Astrocyte (in vitro differentiated cells and primary cell): Measurements from ENCODE around the gene CARD18.

Source experiments
- CTCF ChIP-seq: IDR thresholded peaks from 2 replicates; pipeline ENCODE4 v1.5.1; 2011; ENCODE audit warnings: low read depth, mild to moderate bottlenecking, inconsistent platforms, low read length, moderate library complexity; ENCODE audit not compliant: insufficient read depth
- EZH2 ChIP-seq: IDR thresholded peaks from 2 replicates; pipeline ENCODE4 v1.6.1; 2012; ENCODE audit warnings: mild to moderate bottlenecking, low read length, inconsistent platforms; ENCODE audit not compliant: insufficient read depth

- TF ChIP-seq CTCF (no peak), EZH2 (no peak)
Observed at GRCh38 chr11:105152560-105152959, 13.0 kb upstream of the CARD18 start.
